ENCODE data around the gene ULK1. TPM values are rescaled to one million over a fixed set of nuclear protein-coding genes. Genes with fewer than 3 reads are reported as not detected.

Gene ULK1
- total and polyA plus RNA-seq, 2 donors from 2014 or later = 11.4 to 33.4 TPM

DNA sequence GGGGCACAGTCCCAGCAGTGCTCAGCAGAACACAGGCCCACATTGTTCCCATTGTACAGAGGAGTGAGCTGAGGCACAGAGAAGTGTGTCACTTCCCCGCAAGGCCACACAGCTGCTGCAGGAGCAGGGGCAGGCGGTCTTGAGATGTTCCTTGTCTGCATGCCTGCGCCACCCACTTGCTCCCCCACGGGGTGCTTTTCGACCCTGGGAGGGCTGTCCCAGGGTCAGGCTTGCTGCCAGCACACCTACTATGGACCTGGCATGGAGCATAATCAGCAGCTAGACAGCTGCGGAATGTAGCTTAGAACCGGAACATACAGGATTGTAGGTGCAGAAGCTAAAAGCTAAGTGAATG is 47.5 kb downstream of the ULK1 start:
- Histone ChIP-seq H3K27ac (ENCODE audit: low read depth in 2 of 2, low read length in 2 of 2) (no peak overlapping the region), H3K9ac (ENCODE audit: low read length in 3 of 3) (no peak overlapping the region), H3K27me3 (ENCODE audit: control insufficient read depth, insufficient read depth, low read length) (no peaks in the 10 kb centered on the region), H3K4me3 (ENCODE audit: low read length in 3 of 3) (no peak overlapping the region), H3K9me3 (ENCODE audit: control insufficient read depth in 2 of 3, insufficient read depth in 1 of 3, low read length in 3 of 3) (no peaks in the 10 kb centered on the region), H3K4me1 (ENCODE audit: control insufficient read depth in 2 of 3, insufficient read depth in 2 of 3, low read depth in 1 of 3, low read length in 3 of 3) (no peaks in the 10 kb centered on the region), H3K36me3 (ENCODE audit: control insufficient read depth in 2 of 3, insufficient read depth in 3 of 3, low read length in 3 of 3) (peaks cover 0 to 12% (median 0%) of the 10 kb centered on the region in 3 donors)
- intact Hi-C loops (cut with DNase I) = no loop called here
- TF ChIP-seq, protein P1, sequence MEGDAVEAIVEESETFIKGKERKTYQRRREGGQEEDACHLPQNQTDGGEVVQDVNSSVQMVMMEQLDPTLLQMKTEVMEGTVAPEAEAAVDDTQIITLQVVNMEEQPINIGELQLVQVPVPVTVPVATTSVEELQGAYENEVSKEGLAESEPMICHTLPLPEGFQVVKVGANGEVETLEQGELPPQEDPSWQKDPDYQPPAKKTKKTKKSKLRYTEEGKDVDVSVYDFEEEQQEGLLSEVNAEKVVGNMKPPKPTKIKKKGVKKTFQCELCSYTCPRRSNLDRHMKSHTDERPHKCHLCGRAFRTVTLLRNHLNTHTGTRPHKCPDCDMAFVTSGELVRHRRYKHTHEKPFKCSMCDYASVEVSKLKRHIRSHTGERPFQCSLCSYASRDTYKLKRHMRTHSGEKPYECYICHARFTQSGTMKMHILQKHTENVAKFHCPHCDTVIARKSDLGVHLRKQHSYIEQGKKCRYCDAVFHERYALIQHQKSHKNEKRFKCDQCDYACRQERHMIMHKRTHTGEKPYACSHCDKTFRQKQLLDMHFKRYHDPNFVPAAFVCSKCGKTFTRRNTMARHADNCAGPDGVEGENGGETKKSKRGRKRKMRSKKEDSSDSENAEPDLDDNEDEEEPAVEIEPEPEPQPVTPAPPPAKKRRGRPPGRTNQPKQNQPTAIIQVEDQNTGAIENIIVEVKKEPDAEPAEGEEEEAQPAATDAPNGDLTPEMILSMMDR (IDR thresholded peaks at IDR 0.05; ENCODE audit: borderline replicate concordance, extremely low read depth, insufficient read depth) = no peak
- DNase-seq (peak in 2 of 5 donors; percentile 21 to 42), FAIRE-seq (no peak)

DNA sequence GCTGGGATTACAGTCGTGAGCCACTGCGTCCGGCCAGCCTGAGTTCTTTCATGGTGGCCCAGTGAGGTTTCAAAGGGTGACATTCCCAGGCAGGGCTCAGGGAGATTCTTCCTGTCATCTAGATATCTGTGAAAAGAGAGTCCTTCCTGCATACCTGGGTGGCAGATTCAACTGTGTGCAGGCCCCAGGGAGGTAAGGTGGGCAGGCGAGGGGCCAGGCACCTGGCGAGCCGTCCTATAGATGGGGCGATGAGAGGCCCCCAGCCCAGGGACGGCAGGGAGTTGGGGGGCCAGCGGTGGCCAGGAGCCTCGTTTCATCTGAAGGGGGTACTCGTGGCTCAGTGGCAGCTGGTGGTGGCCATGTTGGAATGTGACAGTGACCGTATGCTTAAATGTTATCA is 48.2 kb downstream of the ULK1 start:
- FAIRE-seq = no peak
- DNase-seq = peak in 1 of 5 donors; percentile 29
- no peaks in the 10 kb centered on the region for H3K9me3 ChIP-seq (ENCODE audit: control insufficient read depth in 2 of 3, insufficient read depth in 1 of 3, low read length in 3 of 3)
- no peaks in the 10 kb centered on the region for H3K27me3 ChIP-seq (ENCODE audit: control insufficient read depth, insufficient read depth, low read length)
- peaks cover 0 to 12% (median 0%) of the 10 kb centered on the region in 3 donors for H3K36me3 ChIP-seq (ENCODE audit: control insufficient read depth in 2 of 3, insufficient read depth in 3 of 3, low read length in 3 of 3)
- TF ChIP-seq, protein P1 (IDR thresholded peaks at IDR 0.05; ENCODE audit: borderline replicate concordance, extremely low read depth, insufficient read depth) = no peak
- no peak overlapping the region for H3K27ac ChIP-seq (ENCODE audit: low read depth in 2 of 2, low read length in 2 of 2)
- intact Hi-C loops (cut with DNase I) = no loop called here
- H3K9ac ChIP-seq (ENCODE audit: low read length in 3 of 3) = no peak overlapping the region
- H3K4me3 ChIP-seq (ENCODE audit: low read length in 3 of 3) = no peak overlapping the region
- H3K4me1 ChIP-seq (ENCODE audit: control insufficient read depth in 2 of 3, insufficient read depth in 2 of 3, low read depth in 1 of 3, low read length in 3 of 3) = no peaks in the 10 kb centered on the region

DNA sequence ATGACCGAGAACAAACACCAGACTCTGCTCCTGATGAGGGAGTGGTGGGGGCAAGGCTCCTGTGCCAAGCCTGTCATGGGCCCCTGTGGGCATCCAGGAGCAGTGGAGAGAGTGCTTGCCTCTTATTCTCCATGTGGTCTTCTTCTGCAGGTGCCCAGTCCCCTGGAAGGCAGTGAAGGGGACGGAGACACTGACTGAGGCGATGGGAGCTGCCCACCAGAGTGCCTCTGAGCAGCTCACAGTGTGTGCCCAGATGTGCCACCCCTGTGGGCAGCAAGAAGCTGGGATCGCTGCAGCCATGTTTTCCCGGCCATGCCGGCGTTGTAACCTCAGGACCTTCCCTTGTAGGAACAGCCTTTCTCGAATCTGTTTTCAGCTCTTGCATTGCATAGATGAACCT is 49.0 kb downstream of the ULK1 start:
- DNase-seq (peak in 1 of 5 donors; percentile 48), FAIRE-seq (no peak)
- Histone ChIP-seq H3K4me3 (ENCODE audit: low read length in 3 of 3) (no peak overlapping the region), H3K9ac (ENCODE audit: low read length in 3 of 3) (no peak overlapping the region), H3K27ac (ENCODE audit: low read depth in 2 of 2, low read length in 2 of 2) (no peak overlapping the region), H3K4me1 (ENCODE audit: control insufficient read depth in 2 of 3, insufficient read depth in 2 of 3, low read depth in 1 of 3, low read length in 3 of 3) (no peaks in the 10 kb centered on the region), H3K36me3 (ENCODE audit: control insufficient read depth in 2 of 3, insufficient read depth in 3 of 3, low read length in 3 of 3) (peaks cover 0 to 12% (median 0%) of the 10 kb centered on the region in 3 donors), H3K27me3 (ENCODE audit: control insufficient read depth, insufficient read depth, low read length) (no peaks in the 10 kb centered on the region), H3K9me3 (ENCODE audit: control insufficient read depth in 2 of 3, insufficient read depth in 1 of 3, low read length in 3 of 3) (no peaks in the 10 kb centered on the region)
- TF ChIP-seq, protein P1 (IDR thresholded peaks at IDR 0.05; ENCODE audit: borderline replicate concordance, extremely low read depth, insufficient read depth) = no peak
- intact Hi-C loops (cut with DNase I) = no loop called here

DNA sequence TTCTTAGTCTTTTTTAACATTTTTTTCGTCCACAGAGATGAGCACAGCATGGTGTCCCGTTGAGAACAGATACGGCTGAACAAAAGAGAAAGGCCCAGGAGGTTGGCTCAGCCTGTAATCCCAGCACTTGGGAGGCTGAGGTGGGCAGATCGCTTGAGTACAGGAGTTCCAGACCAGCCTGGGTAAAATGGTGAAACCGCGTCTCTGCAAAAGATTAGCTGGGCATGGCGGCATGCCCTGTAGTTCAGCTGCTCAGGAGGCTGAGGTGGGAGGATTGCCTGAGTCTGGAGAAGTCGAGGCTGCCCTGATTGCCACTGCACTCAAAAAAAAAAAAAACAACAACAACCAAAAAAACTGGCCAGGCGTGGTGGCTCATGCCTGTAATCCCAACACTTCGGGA is 49.5 kb downstream of the ULK1 start:
- TF ChIP-seq, protein P1 (IDR thresholded peaks at IDR 0.05; ENCODE audit: borderline replicate concordance, extremely low read depth, insufficient read depth) = no peak
- no peaks in the 10 kb centered on the region for H3K27me3 ChIP-seq (ENCODE audit: control insufficient read depth, insufficient read depth, low read length)

More for the DNA sequence above, 49.5 kb downstream of the ULK1 start:
- DNase-seq (peak in 1 of 5 donors; percentile 40), FAIRE-seq (no peak)
- H3K36me3 ChIP-seq (ENCODE audit: control insufficient read depth in 2 of 3, insufficient read depth in 3 of 3, low read length in 3 of 3) = peaks cover 0 to 12% (median 0%) of the 10 kb centered on the region in 3 donors
- H3K4me3 ChIP-seq (ENCODE audit: low read length in 3 of 3) = no peak overlapping the region
- H3K27ac ChIP-seq (ENCODE audit: low read depth in 2 of 2, low read length in 2 of 2) = no peak overlapping the region
- no peaks in the 10 kb centered on the region for H3K4me1 ChIP-seq (ENCODE audit: control insufficient read depth in 2 of 3, insufficient read depth in 2 of 3, low read depth in 1 of 3, low read length in 3 of 3)
- H3K9me3 ChIP-seq (ENCODE audit: control insufficient read depth in 2 of 3, insufficient read depth in 1 of 3, low read length in 3 of 3) = no peaks in the 10 kb centered on the region
- intact Hi-C loops (cut with DNase I) = no loop called here
- H3K9ac ChIP-seq (ENCODE audit: low read length in 3 of 3) = no peak overlapping the region
